ENCODE measurements around the gene CDH13.
A peak's percentile ranks its signal among the peaks of the same experiment; 100 is the strongest.

Gene CDH13

GRCh38 chr16:83802554-83803205, 1175.9 kb downstream of the CDH13 start:
- DNase-seq (ENCODE audit: low read depth in 3 of 3): no peak

- DNase-seq (ENCODE audit: low read depth in 3 of 3): no peak
Observed at GRCh38 chr16:83803811-83804210, 1177.0 kb downstream of the CDH13 start.

GRCh38 chr16:83804366-83804765, 1177.6 kb downstream of the CDH13 start:
- no peak for DNase-seq (ENCODE audit: low read depth in 3 of 3)

- DNase-seq (ENCODE audit: low read depth in 3 of 3): no peak
Observed at GRCh38 chr16:83806036-83806435, 1179.3 kb downstream of the CDH13 start.

GRCh38 chr16:83806731-83807130, 1180.0 kb downstream of the CDH13 start:
- DNase-seq (ENCODE audit: low read depth in 3 of 3): no peak

GRCh38 chr16:83807327-83807709, 1180.5 kb downstream of the CDH13 start:
- no peak for DNase-seq (ENCODE audit: low read depth in 3 of 3)

- DNase-seq (ENCODE audit: low read depth in 3 of 3): peak; percentile 89 to 93 (median 92)
Observed at GRCh38 chr16:83807710-83808572, 1181.2 kb downstream of the CDH13 start, which contains the start of gene HSBP1. TSS of gene HSBP1 (plus strand) at chr16:83807978. CDS start at chr16:83808077, 99 bp downstream.

GRCh38 chr16:83808573-83809014, 1181.8 kb downstream of the CDH13 start:
- no peak for DNase-seq (ENCODE audit: low read depth in 3 of 3)

GRCh38 chr16:83809092-83809491, 1182.3 kb downstream of the CDH13 start:
- no peak for DNase-seq (ENCODE audit: low read depth in 3 of 3)

- no peak for DNase-seq (ENCODE audit: low read depth in 3 of 3)
Observed at GRCh38 chr16:83810901-83811300, 1184.1 kb downstream of the CDH13 start.

- DNase-seq (ENCODE audit: low read depth in 3 of 3): no peak
Observed at GRCh38 chr16:83813823-83814658, 1187.3 kb downstream of the CDH13 start.

- DNase-seq (ENCODE audit: low read depth in 3 of 3): no peak
Observed at GRCh38 chr16:83814659-83814985, 1187.9 kb downstream of the CDH13 start.

GRCh38 chr16:83817022-83817421, 1190.3 kb downstream of the CDH13 start:
- DNase-seq (ENCODE audit: low read depth in 3 of 3): no peak

- DNase-seq (ENCODE audit: low read depth in 3 of 3): no peak
Observed at GRCh38 chr16:83818276-83818675, 1191.5 kb downstream of the CDH13 start.

- no peak for DNase-seq (ENCODE audit: low read depth in 3 of 3)
Observed at GRCh38 chr16:83819361-83819760, 1192.6 kb downstream of the CDH13 start.

GRCh38 chr16:83826146-83826913, 1199.6 kb downstream of the CDH13 start:
- DNase-seq (ENCODE audit: low read depth in 3 of 3): peak; percentile 62 to 78 (median 71)

GRCh38 chr16:83830091-83830768, 1203.5 kb downstream of the CDH13 start:
- DNase-seq (ENCODE audit: low read depth in 3 of 3): no peak

- DNase-seq (ENCODE audit: low read depth in 3 of 3): no peak
Observed at GRCh38 chr16:83830769-83831455, 1204.1 kb downstream of the CDH13 start.

GRCh38 chr16:83831456-83831987, 1204.8 kb downstream of the CDH13 start:
- DNase-seq (ENCODE audit: low read depth in 3 of 3): no peak

- no peak for DNase-seq (ENCODE audit: low read depth in 3 of 3)
Observed at GRCh38 chr16:83833921-83834320, 1207.2 kb downstream of the CDH13 start.

All from stimulated activated CD4-positive, alpha-beta T cell treated with anti-CD3 and anti-CD28 coated beads, TNF-alpha, amount 100 ng/mL, for 24 hours (primary cell).